VCaP (cell line): ENCODE data around the gene SSNA1.

Source experiments
- H3K27ac ChIP-seq: fragments of 450-650 bp; 2 replicates; pipeline ENCODE4 v1.5.1; 2017
- TF ChIP-seq, protein P1 (sequence below): fragments of 450-650 bp; conservative IDR thresholded peaks from 2 replicates; pipeline ENCODE4 v1.5.1; 2017; ENCODE audit warnings: mild to moderate bottlenecking, moderate library complexity

Gene SSNA1

DNA sequence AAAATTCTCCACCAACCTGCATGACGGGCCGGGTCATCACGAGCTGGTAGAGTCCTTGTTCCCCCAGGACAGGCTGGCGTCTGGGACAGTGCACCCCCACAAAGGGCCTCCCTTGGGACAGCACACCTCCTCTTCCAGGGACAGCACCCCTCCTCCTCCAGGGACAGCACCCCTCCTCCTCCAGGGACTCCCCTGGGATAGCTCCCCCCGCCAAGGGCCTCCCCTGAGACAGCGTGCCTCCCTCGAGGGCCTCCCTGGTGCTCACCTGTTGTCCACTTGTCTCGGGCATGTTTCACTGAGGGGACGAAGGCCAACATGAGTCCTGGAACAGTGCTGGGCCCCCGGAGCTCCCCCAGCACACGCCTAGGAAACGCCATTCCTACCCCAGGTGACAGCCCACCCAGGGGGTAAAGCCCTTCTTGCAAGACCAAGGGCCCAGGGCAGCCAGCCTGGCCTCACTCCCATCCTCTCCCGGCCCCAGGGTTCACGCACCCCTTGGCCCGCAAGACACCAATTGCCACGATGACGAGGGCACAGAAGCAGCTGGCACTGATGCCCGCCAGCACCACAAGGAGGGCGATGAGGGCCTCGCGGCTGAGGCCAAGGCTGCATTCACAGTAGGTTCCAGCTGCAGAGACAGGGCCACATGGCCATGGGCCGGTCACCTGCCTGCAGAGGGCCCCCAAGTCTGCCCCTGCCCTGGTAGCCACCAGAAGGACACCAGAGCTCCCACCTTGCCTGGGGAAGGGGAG lies 17.2 kb upstream of the SSNA1 start:
- peak overlapping the region; percentile 100 for H3K27ac ChIP-seq
- TF ChIP-seq, protein P1, sequence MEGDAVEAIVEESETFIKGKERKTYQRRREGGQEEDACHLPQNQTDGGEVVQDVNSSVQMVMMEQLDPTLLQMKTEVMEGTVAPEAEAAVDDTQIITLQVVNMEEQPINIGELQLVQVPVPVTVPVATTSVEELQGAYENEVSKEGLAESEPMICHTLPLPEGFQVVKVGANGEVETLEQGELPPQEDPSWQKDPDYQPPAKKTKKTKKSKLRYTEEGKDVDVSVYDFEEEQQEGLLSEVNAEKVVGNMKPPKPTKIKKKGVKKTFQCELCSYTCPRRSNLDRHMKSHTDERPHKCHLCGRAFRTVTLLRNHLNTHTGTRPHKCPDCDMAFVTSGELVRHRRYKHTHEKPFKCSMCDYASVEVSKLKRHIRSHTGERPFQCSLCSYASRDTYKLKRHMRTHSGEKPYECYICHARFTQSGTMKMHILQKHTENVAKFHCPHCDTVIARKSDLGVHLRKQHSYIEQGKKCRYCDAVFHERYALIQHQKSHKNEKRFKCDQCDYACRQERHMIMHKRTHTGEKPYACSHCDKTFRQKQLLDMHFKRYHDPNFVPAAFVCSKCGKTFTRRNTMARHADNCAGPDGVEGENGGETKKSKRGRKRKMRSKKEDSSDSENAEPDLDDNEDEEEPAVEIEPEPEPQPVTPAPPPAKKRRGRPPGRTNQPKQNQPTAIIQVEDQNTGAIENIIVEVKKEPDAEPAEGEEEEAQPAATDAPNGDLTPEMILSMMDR = no peak

DNA sequence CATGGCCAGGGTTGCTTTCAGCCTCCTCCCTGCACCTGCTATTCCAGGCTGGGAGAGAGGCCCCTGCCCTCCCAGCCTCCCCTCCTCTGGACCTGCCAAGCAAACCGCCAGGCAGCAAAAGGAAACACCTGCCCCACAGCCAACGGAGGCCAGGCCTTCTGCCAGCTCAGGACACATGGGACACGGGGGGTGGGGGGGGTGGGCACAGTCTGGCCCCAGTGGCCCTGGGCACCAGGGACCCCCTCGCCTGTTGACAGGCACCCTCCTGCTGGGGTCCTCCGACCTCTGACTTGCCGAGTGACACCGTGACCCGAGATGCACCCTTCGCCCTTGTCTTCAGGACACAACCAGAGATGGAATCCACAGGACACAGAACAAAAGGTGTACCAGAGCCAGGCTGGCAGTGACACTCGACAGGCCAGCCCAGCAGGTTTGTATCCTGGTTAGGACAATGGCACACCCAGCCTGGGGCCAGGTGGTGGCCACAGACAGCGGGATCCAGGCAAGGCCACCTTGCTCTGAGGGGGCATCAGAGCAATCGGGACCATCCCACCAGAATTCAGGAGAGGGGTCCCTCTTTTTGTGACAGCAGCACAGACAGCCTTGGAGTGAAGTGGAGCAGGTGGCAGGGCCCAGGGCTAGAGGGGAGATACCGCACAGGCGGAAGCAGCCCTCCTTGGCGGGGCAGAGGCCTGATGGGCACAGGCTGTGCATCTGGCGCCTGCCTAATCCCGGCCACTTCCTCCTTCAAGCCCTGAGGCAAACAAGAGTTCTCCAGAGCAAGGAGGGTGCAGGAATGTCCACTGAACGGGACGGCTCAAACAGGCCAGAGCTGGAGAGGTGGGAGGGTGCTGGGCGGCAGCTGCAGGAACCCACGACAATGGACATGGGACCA lies 15.3 kb upstream of the SSNA1 start:
- H3K27ac ChIP-seq = peak overlapping the region; percentile 100
- TF ChIP-seq, protein P1 = no peak

DNA sequence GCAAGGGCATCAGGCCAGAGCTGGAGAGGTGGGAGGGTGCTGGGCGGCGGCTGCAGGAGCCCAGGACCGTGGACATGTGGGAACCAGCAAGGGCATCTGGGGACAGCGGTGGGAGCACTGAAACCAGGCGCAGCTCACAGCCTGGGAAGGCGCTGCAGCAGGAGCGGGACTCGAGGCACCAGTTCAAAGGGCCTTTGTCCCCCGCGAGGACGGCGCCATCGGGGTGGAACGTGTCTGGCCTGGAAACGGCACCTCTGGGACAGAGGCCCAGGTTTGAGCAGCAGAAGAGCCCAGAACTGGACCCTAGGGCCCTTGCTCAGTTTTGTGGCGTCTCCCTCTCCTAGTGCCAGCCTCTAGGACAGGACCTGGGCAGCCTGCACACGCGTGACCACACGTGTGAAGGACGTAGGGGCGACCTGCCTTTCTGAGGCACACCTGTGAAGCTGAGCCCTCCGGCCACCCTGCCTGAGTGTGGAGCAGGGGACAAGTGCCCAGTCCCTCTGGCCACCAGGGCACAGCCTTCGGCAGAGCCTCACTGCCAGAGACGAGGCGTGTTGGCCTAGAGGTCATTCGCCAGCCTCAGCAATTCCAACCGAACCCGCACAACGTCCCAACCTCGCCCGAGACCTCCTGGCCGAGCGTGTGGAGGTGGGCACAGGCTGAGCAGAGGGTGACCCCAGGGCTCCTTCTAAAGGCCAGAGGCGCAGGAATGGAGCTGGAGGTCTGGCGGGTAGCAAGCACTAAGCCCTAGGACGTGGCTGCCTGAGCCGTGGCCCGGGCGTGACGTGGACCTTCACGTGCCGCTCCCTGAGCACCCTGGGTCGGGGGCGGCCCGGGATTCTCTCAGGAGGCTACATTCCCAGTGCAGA lies 14.4 kb upstream of the SSNA1 start:
- H3K27ac ChIP-seq = peak overlapping the region; percentile 100
- TF ChIP-seq, protein P1 = no peak

DNA sequence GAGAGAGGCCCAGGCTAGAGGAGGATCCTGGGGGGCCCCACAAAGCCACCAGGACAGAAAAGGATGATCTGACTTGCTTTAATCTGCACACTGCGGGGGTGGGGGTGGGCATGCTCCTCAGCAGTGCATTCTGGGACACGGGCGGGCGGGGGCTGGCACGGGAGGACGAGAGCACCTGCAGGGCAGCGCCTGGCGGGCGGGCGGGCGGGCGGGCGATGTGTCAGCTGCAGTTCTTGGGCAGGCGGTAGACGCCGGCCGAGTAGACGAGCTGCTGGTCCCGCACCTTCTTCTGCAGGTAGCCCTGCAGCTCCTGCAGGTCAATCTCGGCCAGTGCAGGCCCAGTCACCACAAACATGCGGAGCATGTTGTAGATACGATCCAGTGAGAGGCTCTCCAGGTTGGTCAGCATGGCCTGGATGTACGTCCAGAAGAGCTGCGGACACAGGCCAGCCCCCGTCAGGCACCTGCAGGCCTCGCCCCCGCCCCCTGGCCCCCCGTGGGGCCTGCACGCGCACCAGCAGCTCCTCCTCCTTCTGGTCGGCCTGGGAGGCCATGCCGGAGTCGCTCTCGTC lies 13.7 kb upstream of the SSNA1 start:
- H3K27ac ChIP-seq = peak overlapping the region; percentile 100
- TF ChIP-seq, protein P1 = no peak

GRCh38 chr9:137175345-137175961 lies 13.0 kb upstream of the SSNA1 start:
- peak overlapping the region; percentile 100 for H3K27ac ChIP-seq
- TF ChIP-seq, protein P1 = no peak

DNA sequence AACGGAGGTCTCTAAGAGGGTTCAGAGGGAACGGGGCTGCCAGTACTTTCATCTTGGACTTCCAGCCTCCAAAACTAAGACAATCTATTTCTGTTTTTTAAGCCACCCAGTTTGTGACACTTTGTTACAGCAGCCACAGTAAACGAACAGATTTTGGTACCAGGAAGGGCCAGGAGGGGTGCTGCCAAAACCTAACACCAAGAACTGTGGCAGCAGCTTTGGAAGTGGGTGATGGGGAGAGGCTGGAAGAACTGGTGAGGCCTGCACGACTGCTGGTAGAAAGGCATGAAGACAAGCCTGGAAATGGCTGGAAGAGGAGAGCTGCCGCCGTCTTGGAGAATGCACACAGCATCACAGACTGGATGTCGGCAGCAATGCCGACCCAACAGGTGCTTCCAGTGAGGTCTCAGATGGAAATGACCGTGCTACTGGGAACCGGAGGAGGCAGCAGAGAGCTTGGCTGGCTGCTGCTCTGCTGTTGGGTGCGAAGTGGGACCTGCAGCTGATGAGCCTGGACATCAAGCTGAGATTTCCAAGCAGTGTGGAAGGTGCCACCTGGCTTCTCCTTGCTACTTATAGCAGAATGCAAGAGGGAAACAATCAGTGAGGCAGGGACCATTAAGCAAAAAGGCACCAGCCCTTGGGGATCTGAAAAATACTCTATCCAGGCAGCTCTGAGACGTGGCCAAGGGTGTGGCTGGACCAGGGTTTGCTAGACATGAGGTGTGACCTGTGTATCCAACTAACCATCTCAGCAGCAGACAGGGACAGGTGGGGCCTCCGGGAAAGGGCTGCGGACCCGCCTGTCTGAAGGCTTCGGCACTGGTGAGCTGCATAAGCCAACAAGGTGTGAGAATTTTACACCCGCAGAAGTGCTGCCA lies 11.9 kb upstream of the SSNA1 start:
- peak overlapping the region; percentile 100 for H3K27ac ChIP-seq
- TF ChIP-seq, protein P1 = peak; percentile 85
